ENCODE measurements around the gene SLC11A2.

The SLC11A2 gene

GRCh38 chr12:51025836-51026638 is at the start of gene SLC11A2:
TSS of gene SLC11A2 (minus strand) at chr12:51026384. CDS start at chr12:51010728, 15,656 bp downstream.
- ATAC-seq (ENCODE audit: low read depth) (peak; percentile 85), DNase-seq (ENCODE audit: low spot score) (peak; percentile 95)
- H3K27ac ChIP-seq (ENCODE audit: poor library complexity, severe bottlenecking) = peak within 1 kb of the TSS; percentile 80
- H3K4me3 ChIP-seq (ENCODE audit: severe bottlenecking) = peak within 1 kb of the TSS; percentile 80
- H3K9me3 ChIP-seq (ENCODE audit: severe bottlenecking) = no peaks in the 10 kb centered on the region
- H3K36me3 ChIP-seq (ENCODE audit: low read depth) = peaks cover 6% of the 10 kb centered on the region; the same call in 1 of the 2 replicates
- H3K27me3 ChIP-seq (ENCODE audit: insufficient read depth, poor library complexity, severe bottlenecking) = no peaks in the 10 kb centered on the region
- H3K4me1 ChIP-seq (ENCODE audit: insufficient read depth, poor library complexity, severe bottlenecking) = peaks cover 13% of the 10 kb centered on the region
- no peak for TF ChIP-seq CTCF (IDR thresholded peaks at IDR 0.05; ENCODE audit: poor library complexity, severe bottlenecking)

GRCh38 chr12:51075390-51075789 is 49.2 kb upstream of the SLC11A2 start:
- H3K9me3 ChIP-seq (ENCODE audit: severe bottlenecking) = no peaks in the 10 kb centered on the region
- ATAC-seq (ENCODE audit: low read depth) (no peak), DNase-seq (ENCODE audit: low spot score) (no peak)
- no peak overlapping the region for H3K27ac ChIP-seq (ENCODE audit: poor library complexity, severe bottlenecking)
- no peaks in the 10 kb centered on the region for H3K27me3 ChIP-seq (ENCODE audit: insufficient read depth, poor library complexity, severe bottlenecking)
- no peak for TF ChIP-seq CTCF (IDR thresholded peaks at IDR 0.05; ENCODE audit: poor library complexity, severe bottlenecking)
- H3K4me1 ChIP-seq (ENCODE audit: insufficient read depth, poor library complexity, severe bottlenecking) = peaks cover 2% of the 10 kb centered on the region
- peaks cover 34% of the 10 kb centered on the region for H3K36me3 ChIP-seq (ENCODE audit: low read depth)
- H3K4me3 ChIP-seq (ENCODE audit: severe bottlenecking) = no peak overlapping the region

GRCh38 chr12:51071663-51072062 is 45.5 kb upstream of the SLC11A2 start:
- H3K36me3 ChIP-seq (ENCODE audit: low read depth) = peaks cover 59% of the 10 kb centered on the region

GRCh38 chr12:51070004-51070403 is 43.8 kb upstream of the SLC11A2 start:
- H3K4me1 ChIP-seq (ENCODE audit: insufficient read depth, poor library complexity, severe bottlenecking) = peaks cover 11% of the 10 kb centered on the region
- H3K36me3 ChIP-seq (ENCODE audit: low read depth) = peaks cover 73% of the 10 kb centered on the region
- DNase-seq (ENCODE audit: low spot score) (no peak), ATAC-seq (ENCODE audit: low read depth) (peak; percentile 90)
- H3K27me3 ChIP-seq (ENCODE audit: insufficient read depth, poor library complexity, severe bottlenecking) = no peaks in the 10 kb centered on the region
- no peak for TF ChIP-seq CTCF (IDR thresholded peaks at IDR 0.05; ENCODE audit: poor library complexity, severe bottlenecking)
- H3K4me3 ChIP-seq (ENCODE audit: severe bottlenecking) = no peak overlapping the region
- peak overlapping the region; percentile 33 for H3K27ac ChIP-seq (ENCODE audit: poor library complexity, severe bottlenecking)
- no peaks in the 10 kb centered on the region for H3K9me3 ChIP-seq (ENCODE audit: severe bottlenecking)

More at GRCh38 chr12:51071663-51072062, 45.5 kb upstream of the SLC11A2 start:
- H3K27ac ChIP-seq (ENCODE audit: poor library complexity, severe bottlenecking) = no peak overlapping the region
- no peak for TF ChIP-seq CTCF (IDR thresholded peaks at IDR 0.05; ENCODE audit: poor library complexity, severe bottlenecking)
- H3K27me3 ChIP-seq (ENCODE audit: insufficient read depth, poor library complexity, severe bottlenecking) = no peaks in the 10 kb centered on the region
- no peak for DNase-seq (ENCODE audit: low spot score)
- no peak overlapping the region for H3K4me3 ChIP-seq (ENCODE audit: severe bottlenecking)
- ATAC-seq (ENCODE audit: low read depth) = no peak
- no peaks in the 10 kb centered on the region for H3K9me3 ChIP-seq (ENCODE audit: severe bottlenecking)
- peaks cover 11% of the 10 kb centered on the region for H3K4me1 ChIP-seq (ENCODE audit: insufficient read depth, poor library complexity, severe bottlenecking)

- Histone ChIP-seq H3K27ac (ENCODE audit: poor library complexity, severe bottlenecking) (no peak overlapping the region), H3K9me3 (ENCODE audit: severe bottlenecking) (no peaks in the 10 kb centered on the region), H3K27me3 (ENCODE audit: insufficient read depth, poor library complexity, severe bottlenecking) (no peaks in the 10 kb centered on the region), H3K4me3 (ENCODE audit: severe bottlenecking) (no peak overlapping the region), H3K4me1 (ENCODE audit: insufficient read depth, poor library complexity, severe bottlenecking) (peaks cover 11% of the 10 kb centered on the region), H3K36me3 (ENCODE audit: low read depth) (peaks cover 78% of the 10 kb centered on the region)
- no peak for ATAC-seq (ENCODE audit: low read depth)
- no peak for TF ChIP-seq CTCF (IDR thresholded peaks at IDR 0.05; ENCODE audit: poor library complexity, severe bottlenecking)
- DNase-seq (ENCODE audit: low spot score) = no peak
Measured at GRCh38 chr12:51067771-51068170, 41.6 kb upstream of the SLC11A2 start.

Data from RWPE2 (cell line).